GM10248 (cell line): ENCODE data around the gene TWNK.

ENCODE experiments used
- CTCF ChIA-PET: fragments of 300-600 bp; sonication (Branson Sonifier 250); formaldehyde crosslinking; extraction: SDS; loops from one replicate; lab custom pipeline; 2021; ENCODE audit warnings: antibody characterized with exemption; lab: Yijun Ruan, JAX
- POLR2A ChIA-PET: fragments of 350-650 bp; sonication (Branson Sonifier 250); formaldehyde crosslinking; extraction: SDS; loops from one replicate; lab custom pipeline; 2020; ENCODE audit warnings: antibody characterized with exemption; lab: Yijun Ruan, JAX
- DNase-seq: peaks from one replicate; pipeline ENCODE4 v3.0.0; 2012; ENCODE audit errors: extremely low spot score
- TF ChIP-seq, protein P1 (sequence below): IDR thresholded peaks from 2 replicates; pipeline ENCODE4 v1.5.1; 2012; ENCODE audit warnings: mild to moderate bottlenecking, low read depth; ENCODE audit errors: extremely low read depth, missing control alignments, control extremely low read depth

TWNK gene

DNA sequence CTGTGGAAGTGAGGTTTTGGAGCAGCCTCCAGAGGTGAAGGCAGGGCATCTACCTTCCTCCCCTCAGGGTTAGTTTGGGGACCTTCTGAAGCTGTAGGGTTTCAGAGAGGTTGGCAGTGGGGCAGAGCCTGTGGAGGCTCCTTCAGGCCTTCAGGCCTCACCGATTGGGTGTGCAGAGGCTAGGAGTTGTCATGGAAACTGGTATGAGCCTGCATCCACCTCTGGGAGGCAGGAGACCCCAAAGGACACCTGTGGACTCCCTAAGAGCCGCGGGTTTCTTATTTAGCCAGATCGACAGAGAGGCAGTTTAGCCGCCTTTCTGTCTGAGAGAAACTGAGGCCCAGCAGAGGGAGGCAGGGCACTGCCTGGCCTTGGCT is 14.3 kb downstream of the TWNK start:
- CTCF ChIA-PET, result interaction anchor here (1.1 to 6.6 kb wide), 4 partner anchors 15 to 129 kb away, joined by 3 to 101 read pairs (median 4); no protein-coding TSS in a partner anchor
- POLR2A ChIA-PET, result no interaction called here
- DNase-seq, result no peak
- TF ChIP-seq, protein P1, sequence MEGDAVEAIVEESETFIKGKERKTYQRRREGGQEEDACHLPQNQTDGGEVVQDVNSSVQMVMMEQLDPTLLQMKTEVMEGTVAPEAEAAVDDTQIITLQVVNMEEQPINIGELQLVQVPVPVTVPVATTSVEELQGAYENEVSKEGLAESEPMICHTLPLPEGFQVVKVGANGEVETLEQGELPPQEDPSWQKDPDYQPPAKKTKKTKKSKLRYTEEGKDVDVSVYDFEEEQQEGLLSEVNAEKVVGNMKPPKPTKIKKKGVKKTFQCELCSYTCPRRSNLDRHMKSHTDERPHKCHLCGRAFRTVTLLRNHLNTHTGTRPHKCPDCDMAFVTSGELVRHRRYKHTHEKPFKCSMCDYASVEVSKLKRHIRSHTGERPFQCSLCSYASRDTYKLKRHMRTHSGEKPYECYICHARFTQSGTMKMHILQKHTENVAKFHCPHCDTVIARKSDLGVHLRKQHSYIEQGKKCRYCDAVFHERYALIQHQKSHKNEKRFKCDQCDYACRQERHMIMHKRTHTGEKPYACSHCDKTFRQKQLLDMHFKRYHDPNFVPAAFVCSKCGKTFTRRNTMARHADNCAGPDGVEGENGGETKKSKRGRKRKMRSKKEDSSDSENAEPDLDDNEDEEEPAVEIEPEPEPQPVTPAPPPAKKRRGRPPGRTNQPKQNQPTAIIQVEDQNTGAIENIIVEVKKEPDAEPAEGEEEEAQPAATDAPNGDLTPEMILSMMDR, result no peak

DNA sequence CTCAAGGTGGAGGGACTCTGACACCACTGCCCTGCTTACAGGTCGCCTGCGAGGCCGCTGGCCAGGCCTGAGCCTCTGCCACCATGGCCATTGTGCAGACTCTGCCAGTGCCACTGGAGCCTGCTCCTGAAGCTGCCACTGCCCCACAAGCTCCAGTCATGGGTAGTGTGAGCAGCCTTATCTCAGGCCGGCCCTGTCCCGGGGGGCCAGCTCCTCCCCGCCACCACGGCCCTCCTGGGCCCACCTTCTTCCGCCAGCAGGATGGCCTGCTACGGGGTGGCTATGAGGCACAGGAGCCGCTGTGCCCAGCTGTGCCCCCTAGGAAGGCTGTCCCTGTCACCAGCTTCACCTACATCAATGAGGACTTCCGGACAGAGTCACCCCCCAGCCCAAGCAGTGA is 15.1 kb downstream of the TWNK start:
- DNase-seq, result no peak
- CTCF ChIA-PET, result interaction anchor here (0.8 to 8.1 kb wide), 6 partner anchors 8 to 130 kb away, joined by 3 to 96 read pairs (median 6); no protein-coding TSS in a partner anchor
- TF ChIP-seq, protein P1, result no peak
- POLR2A ChIA-PET, result no interaction called here

DNA sequence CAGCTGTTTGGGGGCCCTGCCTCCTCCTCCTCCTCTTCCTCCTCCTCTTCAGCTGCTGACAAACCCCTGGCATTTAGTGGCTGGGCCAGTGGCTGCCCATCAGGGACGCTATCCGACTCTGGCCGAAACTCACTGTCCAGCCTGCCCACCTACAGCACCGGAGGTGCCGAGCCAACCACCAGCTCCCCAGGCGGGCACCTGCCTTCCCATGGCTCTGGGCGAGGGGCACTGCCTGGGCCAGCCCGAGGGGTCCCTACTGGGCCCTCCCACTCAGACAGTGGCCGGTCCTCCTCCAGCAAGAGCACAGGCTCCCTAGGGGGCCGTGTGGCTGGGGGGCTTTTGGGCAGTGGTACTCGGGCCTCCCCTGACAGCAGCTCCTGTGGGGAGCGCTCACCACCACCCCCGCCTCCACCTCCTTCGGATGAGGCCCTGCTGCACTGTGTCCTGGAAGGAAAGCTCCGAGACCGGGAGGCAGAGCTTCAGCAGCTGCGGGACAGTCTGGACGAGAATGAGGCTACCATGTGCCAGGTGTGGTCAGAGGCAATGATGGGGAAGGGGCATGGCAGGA is 16.4 kb downstream of the TWNK start:
- CTCF ChIA-PET, result interaction anchor here (1.2 to 8.1 kb wide), 5 partner anchors 7 to 46 kb away, joined by 3 to 96 read pairs (median 8); no protein-coding TSS in a partner anchor
- TF ChIP-seq, protein P1, result no peak
- no peak for DNase-seq
- POLR2A ChIA-PET, result no interaction called here

DNA sequence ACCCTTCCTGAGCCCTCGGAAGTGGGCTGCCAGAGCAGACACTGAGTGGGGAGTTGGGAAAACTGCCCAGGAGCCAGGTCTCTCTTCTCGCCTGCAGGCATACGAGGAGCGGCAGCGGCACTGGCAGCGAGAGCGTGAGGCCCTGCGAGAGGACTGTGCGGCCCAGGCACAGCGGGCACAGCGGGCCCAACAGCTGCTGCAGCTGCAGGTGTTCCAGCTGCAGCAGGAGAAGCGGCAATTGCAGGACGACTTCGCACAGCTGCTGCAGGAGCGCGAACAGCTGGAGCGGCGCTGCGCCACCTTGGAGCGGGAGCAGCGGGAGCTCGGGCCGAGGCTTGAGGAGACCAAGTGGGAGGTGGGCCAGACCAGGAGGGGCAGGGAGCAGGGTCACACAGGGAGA is 18.0 kb downstream of the TWNK start:
- TF ChIP-seq, protein P1, result no peak
- no peak for DNase-seq
- ChIA-PET POLR2A (no interaction called here), CTCF (interaction anchor here (1.3 to 8.1 kb wide), 2 partner anchors 12 to 137 kb away, joined by 4 to 96 read pairs; no protein-coding TSS in a partner anchor)

- no peak for DNase-seq
- ChIA-PET POLR2A (no interaction called here), CTCF (interaction anchor here (1.3 to 8.1 kb wide), 4 partner anchors 8 to 136 kb away, joined by 4 to 96 read pairs (median 38); partner anchors contain the start of gene LZTS2)
- TF ChIP-seq, protein P1, result no peak
Observed at GRCh38 chr10:101005869-101006567, 18.7 kb downstream of the TWNK start.

DNA sequence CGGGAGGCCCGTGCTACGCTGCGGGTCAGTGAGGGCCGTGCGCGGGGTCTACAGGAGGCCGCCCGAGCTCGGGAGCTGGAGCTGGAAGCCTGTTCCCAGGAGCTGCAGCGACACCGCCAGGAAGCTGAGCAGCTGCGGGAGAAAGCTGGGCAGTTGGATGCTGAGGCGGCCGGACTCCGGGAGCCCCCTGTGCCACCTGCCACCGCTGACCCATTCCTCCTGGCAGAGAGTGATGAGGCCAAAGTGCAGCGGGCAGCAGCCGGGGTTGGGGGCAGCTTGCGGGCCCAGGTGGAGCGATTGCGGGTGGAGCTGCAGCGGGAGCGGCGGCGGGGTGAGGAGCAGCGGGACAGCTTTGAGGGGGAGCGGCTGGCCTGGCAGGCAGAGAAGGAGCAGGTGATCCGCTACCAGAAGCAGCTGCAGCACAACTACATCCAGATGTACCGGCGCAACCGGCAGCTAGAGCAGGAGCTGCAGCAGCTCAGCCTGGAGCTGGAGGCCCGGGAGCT is 19.3 kb downstream of the TWNK start:
- POLR2A ChIA-PET, result no interaction called here
- TF ChIP-seq, protein P1, result no peak
- CTCF ChIA-PET, result interaction anchor here (0.9 to 8.1 kb wide), 4 partner anchors 8 to 100 kb away, joined by 3 to 96 read pairs (median 38); partner anchors contain the start of gene LZTS2
- DNase-seq, result no peak
